NT2/D1 (cell line): ENCODE data around the gene DSCAM.

Experiments used
- DNase-seq: peaks from one replicate; pipeline ENCODE4 v3.0.0-alpha.2; 2011; ENCODE audit warnings: low read depth, low spot score
- H3K27me3 ChIP-seq: 2 replicates; pipeline ENCODE4 v1.6.0; 2011; ENCODE audit warnings: mild to moderate bottlenecking; ENCODE audit not compliant: insufficient read length, insufficient read depth
- H3K36me3 ChIP-seq: 2 replicates; pipeline ENCODE4 v1.6.1; 2011; ENCODE audit warnings: mild to moderate bottlenecking, low read length, mixed read lengths; ENCODE audit not compliant: insufficient read depth, insufficient read length
- H3K4me1 ChIP-seq: 2 replicates; pipeline ENCODE4 v1.5.1; 2011; ENCODE audit not compliant: insufficient read depth, insufficient read length
- H3K4me3 ChIP-seq: 2 replicates; pipeline ENCODE4 v1.5.1; 2011; ENCODE audit warnings: low read depth; ENCODE audit not compliant: insufficient read length
- H3K9ac ChIP-seq: 2 replicates; pipeline ENCODE4 v1.6.0; 2011; ENCODE audit warnings: low read depth; ENCODE audit not compliant: insufficient read length
- H3K9me3 ChIP-seq: 2 replicates; pipeline ENCODE4 v1.5.1; 2011; ENCODE audit warnings: mild to moderate bottlenecking, low read length; ENCODE audit not compliant: insufficient read depth
- SUZ12 ChIP-seq: IDR thresholded peaks from 2 replicates; pipeline ENCODE4 v1.6.1; 2011; ENCODE audit not compliant: insufficient read length, insufficient read depth; ENCODE audit errors: extremely low read depth
- YY1 ChIP-seq: IDR thresholded peaks from 2 replicates; pipeline ENCODE4 v1.6.1; 2011; ENCODE audit not compliant: insufficient read length, insufficient read depth
- ZNF274 ChIP-seq: IDR thresholded peaks from 2 replicates; pipeline ENCODE4 v1.6.1; 2011; ENCODE audit warnings: mild to moderate bottlenecking, low read depth, low read length

Gene DSCAM

GRCh38 chr21:40577285-40578043, 269.5 kb downstream of the DSCAM start:
- Histone ChIP-seq H3K36me3 (no peaks in the 10 kb centered on the region), H3K4me1 (no peaks in the 10 kb centered on the region), H3K9me3 (peaks cover 6% of the 10 kb centered on the region; the same call in 1 of the 2 replicates), H3K4me3 (no peak overlapping the region), H3K27me3 (no peaks in the 10 kb centered on the region), H3K9ac (no peak overlapping the region)
- DNase-seq = no peak
- no peak for TF ChIP-seq YY1
- no peak for TF ChIP-seq SUZ12
- no peak for TF ChIP-seq ZNF274

- DNase-seq = no peak
- Histone ChIP-seq H3K4me1 (no peaks in the 10 kb centered on the region), H3K4me3 (no peak overlapping the region), H3K27me3 (no peaks in the 10 kb centered on the region), H3K9ac (no peak overlapping the region), H3K9me3 (peaks cover 6% of the 10 kb centered on the region; the same call in 1 of the 2 replicates), H3K36me3 (no peaks in the 10 kb centered on the region)
- TF ChIP-seq SUZ12 (no peak), ZNF274 (no peak), YY1 (no peak)
Measured at GRCh38 chr21:40575976-40576375, 271.0 kb downstream of the DSCAM start.

GRCh38 chr21:40569357-40569756, 277.6 kb downstream of the DSCAM start:
- Histone ChIP-seq H3K9me3 (no peaks in the 10 kb centered on the region; the same call in 1 of the 2 replicates), H3K9ac (no peak overlapping the region), H3K27me3 (no peaks in the 10 kb centered on the region), H3K4me1 (no peaks in the 10 kb centered on the region), H3K36me3 (no peaks in the 10 kb centered on the region), H3K4me3 (no peak overlapping the region)
- DNase-seq = no peak
- TF ChIP-seq ZNF274 (no peak), SUZ12 (no peak)

GRCh38 chr21:40568807-40569206, 278.2 kb downstream of the DSCAM start:
- H3K36me3 ChIP-seq = no peaks in the 10 kb centered on the region
- no peak for DNase-seq
- H3K9me3 ChIP-seq = no peaks in the 10 kb centered on the region; the same call in 1 of the 2 replicates
- no peaks in the 10 kb centered on the region for H3K27me3 ChIP-seq
- no peak for TF ChIP-seq YY1
- no peak for TF ChIP-seq SUZ12
- TF ChIP-seq ZNF274 = no peak
- no peak overlapping the region for H3K4me3 ChIP-seq
- no peak overlapping the region for H3K9ac ChIP-seq
- no peaks in the 10 kb centered on the region for H3K4me1 ChIP-seq

GRCh38 chr21:40567501-40567900, 279.5 kb downstream of the DSCAM start:
- Histone ChIP-seq H3K9ac (no peak overlapping the region), H3K4me3 (no peak overlapping the region), H3K36me3 (no peaks in the 10 kb centered on the region), H3K9me3 (no peaks in the 10 kb centered on the region; the same call in 1 of the 2 replicates), H3K27me3 (no peaks in the 10 kb centered on the region), H3K4me1 (no peaks in the 10 kb centered on the region)
- DNase-seq = no peak
- TF ChIP-seq ZNF274 (no peak), YY1 (no peak), SUZ12 (no peak)

- H3K36me3 ChIP-seq = no peaks in the 10 kb centered on the region
- no peak overlapping the region for H3K9ac ChIP-seq
- no peak for DNase-seq
- H3K4me1 ChIP-seq = no peaks in the 10 kb centered on the region
- H3K27me3 ChIP-seq = no peaks in the 10 kb centered on the region
- no peak overlapping the region for H3K4me3 ChIP-seq
- H3K9me3 ChIP-seq = no peaks in the 10 kb centered on the region; the same call in 1 of the 2 replicates
- TF ChIP-seq YY1 (no peak), SUZ12 (no peak), ZNF274 (no peak)
Measured at GRCh38 chr21:40566486-40566885, 280.5 kb downstream of the DSCAM start.

- Histone ChIP-seq H3K27me3 (no peaks in the 10 kb centered on the region), H3K4me1 (no peaks in the 10 kb centered on the region), H3K9ac (no peak overlapping the region), H3K4me3 (no peak overlapping the region), H3K36me3 (no peaks in the 10 kb centered on the region), H3K9me3 (no peaks in the 10 kb centered on the region)
- TF ChIP-seq YY1 = no peak
- no peak for TF ChIP-seq ZNF274
- TF ChIP-seq SUZ12 = no peak
- DNase-seq = no peak
Measured at GRCh38 chr21:40564318-40564717, 282.6 kb downstream of the DSCAM start.
